ENCODE measurements around the gene CDH13.
A peak's percentile ranks its signal among the peaks of the same experiment; 100 is the strongest.

Gene CDH13

GRCh38 chr16:83842756-83843507 lies 1216.2 kb downstream of the CDH13 start:
- ChIA-PET POLR2A (no interaction called here), CTCF (interaction anchor here (2.3 kb wide), 1 partner anchor 16 kb away, joined by 7 read pairs; no protein-coding TSS in a partner anchor)
- H3K27ac ChIP-seq (ENCODE audit: extremely low read depth, low read depth, low read length), result no peak overlapping the region

GRCh38 chr16:83843657-83844056 lies 1216.9 kb downstream of the CDH13 start:
- H3K9me3 ChIP-seq (ENCODE audit: control insufficient read depth, insufficient read depth, low read depth, low read length), result no peaks in the 10 kb centered on the region
- no peak overlapping the region for H3K4me3 ChIP-seq (ENCODE audit: low read depth, low read length)
- no peaks in the 10 kb centered on the region for H3K36me3 ChIP-seq (ENCODE audit: control insufficient read depth in 2 of 2, insufficient read depth in 1 of 2, low read length in 2 of 2)
- no peaks in the 10 kb centered on the region for H3K4me1 ChIP-seq (ENCODE audit: control insufficient read depth, insufficient read depth, low read length)
- ChIA-PET CTCF (interaction anchor here (2.3 kb wide), 1 partner anchor 17 kb away, joined by 7 read pairs; no protein-coding TSS in a partner anchor), POLR2A (no interaction called here)
- H3K27ac ChIP-seq (ENCODE audit: extremely low read depth, low read depth, low read length), result no peak overlapping the region
- TF ChIP-seq ZNF610 (tag by site-specific recombination; IDR thresholded peaks at IDR 0.05; ENCODE audit: borderline replicate concordance) (no peak), OVOL3 (tag by site-specific recombination; IDR thresholded peaks at IDR 0.05) (no peak), ZNF2 (tag by site-specific recombination; IDR thresholded peaks at IDR 0.05) (no peak), PRDM2 (tag by site-specific recombination; IDR thresholded peaks at IDR 0.05; ENCODE audit: borderline replicate concordance) (no peak), ZNF776 (tag by site-specific recombination; IDR thresholded peaks at IDR 0.05; ENCODE audit: borderline replicate concordance) (no peak), GLIS1 (tag by site-specific recombination; IDR thresholded peaks at IDR 0.05) (no peak), ZSCAN4 (tag by site-specific recombination; IDR thresholded peaks at IDR 0.05) (no peak), MYNN (tag by site-specific recombination; IDR thresholded peaks at IDR 0.05; ENCODE audit: borderline replicate concordance) (no peak), ZNF488 (tag by site-specific recombination; IDR thresholded peaks at IDR 0.05) (no peak), ZNF248 (tag by site-specific recombination; IDR thresholded peaks at IDR 0.05) (no peak), ZSCAN30 (tag by site-specific recombination; IDR thresholded peaks at IDR 0.05) (no peak), ZNF23 (tag by site-specific recombination; IDR thresholded peaks at IDR 0.05; ENCODE audit: borderline replicate concordance) (no peak), ZFHX2 (tag by site-specific recombination; conservative IDR thresholded peaks at IDR 0.05) (no peak), ZNF37A (tag by site-specific recombination; IDR thresholded peaks at IDR 0.05) (no peak), ZNF645 (tag by site-specific recombination; IDR thresholded peaks at IDR 0.05) (no peak), MZF1 (tag by site-specific recombination; IDR thresholded peaks at IDR 0.05; ENCODE audit: borderline replicate concordance) (no peak)

More at GRCh38 chr16:83842756-83843507, 1216.2 kb downstream of the CDH13 start:
- no peaks in the 10 kb centered on the region for H3K4me1 ChIP-seq (ENCODE audit: control insufficient read depth, insufficient read depth, low read length)
- TF ChIP-seq ZNF391 (tag by site-specific recombination; IDR thresholded peaks at IDR 0.05; ENCODE audit: borderline replicate concordance, low read depth), result no peak
- TF ChIP-seq ZBTB20 (tag by site-specific recombination; IDR thresholded peaks at IDR 0.05), result peak; percentile 71
- TF ChIP-seq ZBTB17 (tag by site-specific recombination; IDR thresholded peaks at IDR 0.05), result 0 out of 2 replicates have a peak, but pooled peaks have one; percentile 20
- TF ChIP-seq OVOL3 (tag by site-specific recombination; IDR thresholded peaks at IDR 0.05), result no peak
- H3K36me3 ChIP-seq (ENCODE audit: control insufficient read depth in 2 of 2, insufficient read depth in 1 of 2, low read length in 2 of 2), result no peaks in the 10 kb centered on the region
- no peak overlapping the region for H3K4me3 ChIP-seq (ENCODE audit: low read depth, low read length)
- no peaks in the 10 kb centered on the region for H3K9me3 ChIP-seq (ENCODE audit: control insufficient read depth, insufficient read depth, low read depth, low read length)

Data from HEK293 (cell line).